HL-60 (cell line): ENCODE results near the gene SLC10A2.

Experiments used
- CTCF ChIP-seq: IDR thresholded peaks from one replicate; pipeline ENCODE4 v1.5.1; 2011; ENCODE audit warnings: low read length, control low read depth, inconsistent platforms; ENCODE audit not compliant: insufficient read depth
- POLR2AphosphoS5 ChIP-seq: IDR thresholded peaks from 2 replicates; pipeline ENCODE4 v1.6.1; 2012; ENCODE audit warnings: low read depth

GRCh38 chr13:103006641-103007426 lies 59.4 kb downstream of the SLC10A2 start:
- no peak for TF ChIP-seq CTCF
- no peak for TF ChIP-seq POLR2AphosphoS5
